HepG2 (cell line): Measurements from ENCODE around the gene INPP5E. TPM values are rescaled to one million over a fixed set of nuclear protein-coding genes. Genes with fewer than 3 reads are reported as not detected.

Experiments used
- ADNP ChIP-seq: sonication (generic); formaldehyde crosslinking; IDR thresholded peaks from 2 replicates; pipeline ENCODE4 v1.4.0; 2020; ENCODE audit warnings: missing genetic modification reagents
- CBFB ChIP-seq: sonication (generic); formaldehyde crosslinking; IDR thresholded peaks from 2 replicates; pipeline ENCODE4 v1.4.0; 2020; ENCODE audit warnings: missing genetic modification reagents
- ERF ChIP-seq: IDR thresholded peaks from 2 replicates; pipeline ENCODE4 v1.6.1; 2018; ENCODE audit warnings: missing biosample characterization, missing genetic modification reagents
- FOXC1 ChIP-seq: sonication (generic); formaldehyde crosslinking; IDR thresholded peaks from 2 replicates; pipeline ENCODE4 v1.8.0; 2022; ENCODE audit warnings: mild to moderate bottlenecking, missing genetic modification reagents, borderline replicate concordance
- FOXP1 ChIP-seq, 2 experiments: fragments of 450-650 bp in 1 of 2; IDR thresholded peaks; 2 replicates each; pipeline ENCODE4 v1.6.1; 2017 to 2018; ENCODE audit warnings: antibody characterized with exemption in 1 of 2
- KDM5B ChIP-seq: sonication (generic); formaldehyde crosslinking; IDR thresholded peaks from 2 replicates; pipeline ENCODE4 v1.4.0; 2020; ENCODE audit warnings: missing genetic modification reagents, mild to moderate bottlenecking, borderline replicate concordance
- POLR2G ChIP-seq: fragments of 200-400 bp; formaldehyde crosslinking; IDR thresholded peaks from 2 replicates; pipeline ENCODE4 v1.6.1; 2018; ENCODE audit warnings: mild to moderate bottlenecking, low read depth, low read length, moderate library complexity
- TAF1 ChIP-seq: sonication (generic); formaldehyde crosslinking; IDR thresholded peaks from 2 replicates; pipeline ENCODE4 v1.4.0; 2020; ENCODE audit warnings: missing genetic modification reagents
- TFAP4 ChIP-seq: sonication (generic); IDR thresholded peaks from 2 replicates; pipeline ENCODE4 v1.6.1; 2016; ENCODE audit warnings: low read depth, borderline replicate concordance
- YY1 ChIP-seq: IDR thresholded peaks from 2 replicates; pipeline ENCODE4 v1.6.1; 2011; ENCODE audit warnings: low read length, low read depth, moderate library complexity, mild to moderate bottlenecking; ENCODE audit not compliant: insufficient read depth, insufficient replicate concordance
- ZFP1 ChIP-seq: IDR thresholded peaks from 2 replicates; pipeline ENCODE4 v1.6.1; 2016
- ZNF124 ChIP-seq: sonication (generic); formaldehyde crosslinking; IDR thresholded peaks from 2 replicates; pipeline ENCODE4 v1.4.0; 2020; ENCODE audit warnings: missing genetic modification reagents
- ZNF407 ChIP-seq: sonication (generic); formaldehyde crosslinking; IDR thresholded peaks from one replicate; pipeline ENCODE4 v1.5.1; 2020; ENCODE audit warnings: mild to moderate bottlenecking, missing genetic modification reagents; ENCODE audit errors: not compliant biosample characterization
- ZNF451 ChIP-seq: sonication (generic); formaldehyde crosslinking; IDR thresholded peaks from 2 replicates; pipeline ENCODE4 v1.5.0; 2020; ENCODE audit warnings: mild to moderate bottlenecking, missing genetic modification reagents
- ZNF552 ChIP-seq: sonication (generic); formaldehyde crosslinking; IDR thresholded peaks from 2 replicates; pipeline ENCODE4 v1.9.0; 2022; ENCODE audit warnings: missing genetic modification reagents, mild to moderate bottlenecking, borderline replicate concordance
- ZNF749 ChIP-seq: sonication (generic); formaldehyde crosslinking; IDR thresholded peaks from 2 replicates; pipeline ENCODE4 v1.8.0; 2022; ENCODE audit warnings: mild to moderate bottlenecking, missing genetic modification reagents, moderate library complexity, borderline replicate concordance
- ZNF777 ChIP-seq: sonication (generic); formaldehyde crosslinking; IDR thresholded peaks from 2 replicates; pipeline ENCODE4 v1.4.0; 2020; ENCODE audit warnings: missing genetic modification reagents
- ZNF891 ChIP-seq: sonication (generic); formaldehyde crosslinking; IDR thresholded peaks from 2 replicates; pipeline ENCODE4 v1.5.0; 2020; ENCODE audit warnings: mild to moderate bottlenecking, missing genetic modification reagents
- polyA plus RNA-seq, 8 experiments: library from polyadenylated mRNA; depleted of rRNA in 3 of 8; stranded (reverse) in 7 of 8; unstranded in 1 of 8; fragments of >200 nt; fragmentation: Illumina TruSeq in 4 of 8; extraction: Trizol in 4 of 8; gene quantifications; 2 replicates each; pipeline versions ENCODE4 v1.2.1 to v1.2.3, GENCODE V29; 2011 to 2016; ENCODE audit warnings: low read depth in 4 of 8, missing spikeins in 1 of 8, mixed read lengths in 1 of 8; ENCODE audit not compliant: insufficient read depth in 1 of 8
- total RNA-seq, 5 experiments: library from RNA; depleted of rRNA; stranded (reverse); fragments of >200 nt; fragmentation: Illumina TruSeq; extraction: Trizol; gene quantifications; 2 replicates each; pipeline ENCODE4 v1.2.3, GENCODE V29; 2016; ENCODE audit warnings: low read depth in 1 of 5
- TF ChIP-seq, protein P1 (sequence below): sonication (generic); formaldehyde crosslinking; IDR thresholded peaks from 2 replicates; pipeline ENCODE4 v1.5.1; 2020; ENCODE audit warnings: missing genetic modification reagents, mild to moderate bottlenecking, borderline replicate concordance

INPP5E gene
- total and polyA plus RNA-seq, 2 of the 13 experiments (the other 11 are each of a cell fraction or from before 2014, with no cell fraction given) = 5.5 TPM

GRCh38 chr9:136483589-136484152 lies 44.0 kb upstream of the INPP5E start (continued):
- TF ChIP-seq KDM5B (CRISPR knock-in tag) = 0 out of 2 replicates have a peak, but pooled peaks have one; percentile 17
- TF ChIP-seq FOXP1 (IDR thresholded peaks at IDR 0.05) = no peak
- no peak for TF ChIP-seq FOXP1 (CRISPR knock-in tag; IDR thresholded peaks at IDR 0.05)
- peak; percentile 64 for TF ChIP-seq POLR2G
- no peak for TF ChIP-seq ZNF407 (CRISPR knock-in tag)
- TF ChIP-seq, protein P1, sequence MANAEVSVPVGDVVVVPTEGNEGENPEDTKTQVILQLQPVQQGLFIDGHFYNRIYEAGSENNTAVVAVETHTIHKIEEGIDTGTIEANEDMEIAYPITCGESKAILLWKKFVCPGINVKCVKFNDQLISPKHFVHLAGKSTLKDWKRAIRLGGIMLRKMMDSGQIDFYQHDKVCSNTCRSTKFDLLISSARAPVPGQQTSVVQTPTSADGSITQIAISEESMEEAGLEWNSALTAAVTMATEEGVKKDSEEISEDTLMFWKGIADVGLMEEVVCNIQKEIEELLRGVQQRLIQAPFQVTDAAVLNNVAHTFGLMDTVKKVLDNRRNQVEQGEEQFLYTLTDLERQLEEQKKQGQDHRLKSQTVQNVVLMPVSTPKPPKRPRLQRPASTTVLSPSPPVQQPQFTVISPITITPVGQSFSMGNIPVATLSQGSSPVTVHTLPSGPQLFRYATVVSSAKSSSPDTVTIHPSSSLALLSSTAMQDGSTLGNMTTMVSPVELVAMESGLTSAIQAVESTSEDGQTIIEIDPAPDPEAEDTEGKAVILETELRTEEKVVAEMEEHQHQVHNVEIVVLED = peak; percentile 5; the same call in 1 of the 2 replicates
- 0 out of 2 replicates have a peak, but pooled peaks have one; percentile 30 for TF ChIP-seq ZNF552 (CRISPR knock-in tag)
- peak; percentile 29; the same call in 1 of the 2 replicates for TF ChIP-seq ZNF891 (CRISPR knock-in tag)
- peak; percentile 74 for TF ChIP-seq YY1
- 0 out of 2 replicates have a peak, but pooled peaks have one; percentile 24 for TF ChIP-seq ZNF124 (CRISPR knock-in tag)
- TF ChIP-seq ZNF451 = peak; percentile 66; the same call in 1 of the 2 replicates
- peak; percentile 26; the same call in 1 of the 2 replicates for TF ChIP-seq CBFB (CRISPR knock-in tag)
- TF ChIP-seq ZFP1 = no peak
- TF ChIP-seq TFAP4 = peak; percentile 59; the same call in 1 of the 2 replicates
- TF ChIP-seq FOXC1 (CRISPR knock-in tag) = peak; percentile 58; the same call in 1 of the 2 replicates
- TF ChIP-seq TAF1 (CRISPR knock-in tag) = peak; percentile 2; the same call in 1 of the 2 replicates
- TF ChIP-seq ADNP (CRISPR knock-in tag) = no peak
- TF ChIP-seq ERF (CRISPR knock-in tag) = peak; percentile 61
- peak; percentile 57; the same call in 1 of the 2 replicates for TF ChIP-seq ZNF777 (CRISPR knock-in tag)
- no peak for TF ChIP-seq ZNF749 (CRISPR knock-in tag)
